ENCODE results near the gene CTNND2. TPM values are rescaled to one million over a fixed set of nuclear protein-coding genes. Genes with fewer than 3 reads are reported as not detected.
"Not testable (repeated sequence)": the region's sequence is repeated elsewhere in the genome, so short reads cannot be mapped to it uniquely, and the experiment has no call there.

CTNND2 gene
- total RNA-seq, 2 experiments from 2014 or later, result not detected

GRCh38 chr5:11069041-11069440 lies 835.2 kb downstream of the CTNND2 start:
- Mint-ChIP-seq H3K36me3 (ENCODE audit: low read depth) (no peaks in the 10 kb centered on the region), H3K4me3 (no peak overlapping the region), H3K4me1 (no peaks in the 10 kb centered on the region), H3K27me3 (peaks cover 3% of the 10 kb centered on the region), H3K27ac (no peak overlapping the region), H3K9me3 (no peaks in the 10 kb centered on the region)
- CTCF ChIA-PET, result no interaction called here
- POLR2A ChIA-PET, result no interaction called here
- DNase-seq, result no peak

- H3K27ac Mint-ChIP-seq; H3K9me3 Mint-ChIP-seq; H3K27me3 Mint-ChIP-seq; H3K36me3 Mint-ChIP-seq (ENCODE audit: low read depth); POLR2A ChIA-PET; DNase-seq; H3K4me3 Mint-ChIP-seq; CTCF ChIA-PET; H3K4me1 Mint-ChIP-seq: not testable (repeated sequence)
These were observed 838.5 kb downstream of the CTNND2 start for GRCh38 chr5:11065723-11066122.

GRCh38 chr5:11064763-11065450 lies 839.3 kb downstream of the CTNND2 start:
- DNase-seq, result no peak
- ChIA-PET POLR2A (no interaction called here), CTCF (no interaction called here)
- Mint-ChIP-seq H3K27me3 (peaks cover 5% of the 10 kb centered on the region), H3K27ac (no peak overlapping the region), H3K36me3 (ENCODE audit: low read depth) (no peaks in the 10 kb centered on the region), H3K4me3 (no peak overlapping the region), H3K9me3 (no peaks in the 10 kb centered on the region), H3K4me1 (no peaks in the 10 kb centered on the region)

- no peak overlapping the region for H3K4me3 Mint-ChIP-seq
- H3K27ac Mint-ChIP-seq, result no peak overlapping the region
- no peaks in the 10 kb centered on the region for H3K36me3 Mint-ChIP-seq (ENCODE audit: low read depth)
- ChIA-PET CTCF (no interaction called here), POLR2A (no interaction called here)
- no peaks in the 10 kb centered on the region for H3K4me1 Mint-ChIP-seq
- DNase-seq, result no peak
- peaks cover 2% of the 10 kb centered on the region for H3K27me3 Mint-ChIP-seq
- H3K9me3 Mint-ChIP-seq, result no peaks in the 10 kb centered on the region
These were observed 841.8 kb downstream of the CTNND2 start for GRCh38 chr5:11062397-11062796.

GRCh38 chr5:11056560-11056959 lies 847.7 kb downstream of the CTNND2 start:
- Mint-ChIP-seq H3K36me3 (ENCODE audit: low read depth) (no peaks in the 10 kb centered on the region), H3K27me3 (no peaks in the 10 kb centered on the region), H3K9me3 (no peaks in the 10 kb centered on the region), H3K4me1 (no peaks in the 10 kb centered on the region), H3K27ac (no peak overlapping the region), H3K4me3 (no peak overlapping the region)
- ChIA-PET POLR2A (no interaction called here), CTCF (no interaction called here)
- no peak for DNase-seq

- ChIA-PET POLR2A (no interaction called here), CTCF (no interaction called here)
- no peaks in the 10 kb centered on the region for H3K27me3 Mint-ChIP-seq
- H3K27ac Mint-ChIP-seq, result no peak overlapping the region
- H3K4me1 Mint-ChIP-seq, result no peaks in the 10 kb centered on the region
- DNase-seq, result no peak
- H3K9me3 Mint-ChIP-seq, result no peaks in the 10 kb centered on the region
- H3K4me3 Mint-ChIP-seq, result no peak overlapping the region
- no peaks in the 10 kb centered on the region for H3K36me3 Mint-ChIP-seq (ENCODE audit: low read depth)
These were observed 850.2 kb downstream of the CTNND2 start for GRCh38 chr5:11054014-11054413.

- POLR2A ChIA-PET, result no interaction called here
- no peak overlapping the region for H3K4me3 Mint-ChIP-seq
- no peaks in the 10 kb centered on the region for H3K9me3 Mint-ChIP-seq
- CTCF ChIA-PET, result interaction anchor here (0.8 kb wide), 1 partner anchor 10 kb away, joined by 3 read pairs; no protein-coding TSS in a partner anchor
- DNase-seq, result no peak
- H3K27me3 Mint-ChIP-seq, result no peaks in the 10 kb centered on the region
- no peaks in the 10 kb centered on the region for H3K4me1 Mint-ChIP-seq
- no peak overlapping the region for H3K27ac Mint-ChIP-seq
- H3K36me3 Mint-ChIP-seq (ENCODE audit: low read depth), result no peaks in the 10 kb centered on the region
These were observed 851.4 kb downstream of the CTNND2 start for GRCh38 chr5:11052871-11053270.

GRCh38 chr5:11050596-11051304 lies 853.5 kb downstream of the CTNND2 start:
- H3K9me3 Mint-ChIP-seq, result no peaks in the 10 kb centered on the region
- H3K4me3 Mint-ChIP-seq, result no peak overlapping the region
- H3K27me3 Mint-ChIP-seq, result no peaks in the 10 kb centered on the region
- H3K36me3 Mint-ChIP-seq (ENCODE audit: low read depth), result no peaks in the 10 kb centered on the region
- ChIA-PET POLR2A (no interaction called here), CTCF (no interaction called here)
- H3K4me1 Mint-ChIP-seq, result no peaks in the 10 kb centered on the region
- H3K27ac Mint-ChIP-seq, result no peak overlapping the region
- no peak for DNase-seq

- no peak for DNase-seq
- no peak overlapping the region for H3K27ac Mint-ChIP-seq
- H3K27me3 Mint-ChIP-seq, result no peaks in the 10 kb centered on the region
- no peak overlapping the region for H3K4me3 Mint-ChIP-seq
- POLR2A ChIA-PET, result no interaction called here
- H3K9me3 Mint-ChIP-seq, result no peaks in the 10 kb centered on the region
- H3K36me3 Mint-ChIP-seq (ENCODE audit: low read depth), result no peaks in the 10 kb centered on the region
- H3K4me1 Mint-ChIP-seq, result no peaks in the 10 kb centered on the region
- CTCF ChIA-PET, result no interaction called here
These were observed 855.5 kb downstream of the CTNND2 start for GRCh38 chr5:11048760-11049159.

GRCh38 chr5:11047625-11048024 lies 856.6 kb downstream of the CTNND2 start:
- no peaks in the 10 kb centered on the region for H3K4me1 Mint-ChIP-seq
- no peaks in the 10 kb centered on the region for H3K36me3 Mint-ChIP-seq (ENCODE audit: low read depth)
- POLR2A ChIA-PET, result no interaction called here
- CTCF ChIA-PET, result interaction anchor here (0.5 kb wide), 1 partner anchor 189 kb away, joined by 3 read pairs; no protein-coding TSS in a partner anchor
- no peaks in the 10 kb centered on the region for H3K9me3 Mint-ChIP-seq
- no peak for DNase-seq
- no peak overlapping the region for H3K27ac Mint-ChIP-seq
- H3K27me3 Mint-ChIP-seq, result no peaks in the 10 kb centered on the region
- H3K4me3 Mint-ChIP-seq, result no peak overlapping the region

GRCh38 chr5:11047030-11047429 lies 857.2 kb downstream of the CTNND2 start:
- Mint-ChIP-seq H3K9me3 (no peaks in the 10 kb centered on the region), H3K27ac (no peak overlapping the region), H3K36me3 (ENCODE audit: low read depth) (no peaks in the 10 kb centered on the region), H3K4me3 (no peak overlapping the region), H3K27me3 (no peaks in the 10 kb centered on the region), H3K4me1 (no peaks in the 10 kb centered on the region)
- CTCF ChIA-PET, result interaction anchor here (0.5 kb wide), 1 partner anchor 190 kb away, joined by 3 read pairs; no protein-coding TSS in a partner anchor
- no peak for DNase-seq
- POLR2A ChIA-PET, result no interaction called here

GRCh38 chr5:11046160-11046559 lies 858.1 kb downstream of the CTNND2 start:
- Mint-ChIP-seq H3K9me3 (no peaks in the 10 kb centered on the region), H3K36me3 (ENCODE audit: low read depth) (no peaks in the 10 kb centered on the region), H3K27me3 (peaks cover 1% of the 10 kb centered on the region), H3K4me1 (no peaks in the 10 kb centered on the region), H3K27ac (no peak overlapping the region), H3K4me3 (no peak overlapping the region)
- POLR2A ChIA-PET, result no interaction called here
- CTCF ChIA-PET, result no interaction called here
- no peak for DNase-seq

GRCh38 chr5:11045411-11045810 lies 858.8 kb downstream of the CTNND2 start:
- Mint-ChIP-seq H3K4me3 (no peak overlapping the region), H3K4me1 (no peaks in the 10 kb centered on the region), H3K36me3 (ENCODE audit: low read depth) (no peaks in the 10 kb centered on the region), H3K9me3 (no peaks in the 10 kb centered on the region), H3K27ac (no peak overlapping the region), H3K27me3 (peaks cover 1% of the 10 kb centered on the region)
- DNase-seq, result no peak
- ChIA-PET CTCF (no interaction called here), POLR2A (no interaction called here)

GRCh38 chr5:11044581-11044980 lies 859.7 kb downstream of the CTNND2 start:
- ChIA-PET POLR2A (no interaction called here), CTCF (no interaction called here)
- H3K27ac Mint-ChIP-seq, result no peak overlapping the region
- H3K4me3 Mint-ChIP-seq, result no peak overlapping the region
- H3K27me3 Mint-ChIP-seq, result peaks cover 1% of the 10 kb centered on the region
- H3K36me3 Mint-ChIP-seq (ENCODE audit: low read depth), result no peaks in the 10 kb centered on the region
- DNase-seq, result no peak
- H3K9me3 Mint-ChIP-seq, result no peaks in the 10 kb centered on the region
- no peaks in the 10 kb centered on the region for H3K4me1 Mint-ChIP-seq

Data from activated CD4-positive, alpha-beta memory T cell treated with anti-CD3 and anti-CD28 coated beads, Interleukin-2, amount 10 ng/mL, durations not matched to agents 7 days and 5 days (primary cell).